ENCODE results near the gene USP33. TPM values are rescaled to one million over a fixed set of nuclear protein-coding genes. Genes with fewer than 3 reads are reported as not detected.

The USP33 gene
- total and polyA plus RNA-seq, 2 of the 8 experiments (the other 6 are each of a cell fraction or from before 2014, with no cell fraction given): 20.0 to 55.5 TPM

- TF ChIP-seq RNF2 (IDR thresholded peaks at IDR 0.05; ENCODE audit: borderline replicate concordance, low read depth, low read length, missing control alignments, poor library complexity, severe bottlenecking): no peak
- no peak for TF ChIP-seq SIX5 (IDR thresholded peaks at IDR 0.05; ENCODE audit: low read depth, low read length)
- no peak for TF ChIP-seq SP4 (IDR thresholded peaks at IDR 0.05; ENCODE audit: low read length)
Observed at GRCh38 chr1:77673716-77674355, 85.8 kb downstream of the USP33 start (continued).

All from H1 (cell line).